C4-2B (cell line): ENCODE results near the gene ATAD3C.

ENCODE experiments used
- CTCF ChIP-seq: fragments of 450-650 bp; conservative IDR thresholded peaks from 2 replicates; pipeline ENCODE4 v1.5.1; 2017; ENCODE audit warnings: mild to moderate bottlenecking
- ZFX ChIP-seq: fragments of 450-650 bp; IDR thresholded peaks from 2 replicates; pipeline ENCODE4 v1.6.1; 2017

DNA sequence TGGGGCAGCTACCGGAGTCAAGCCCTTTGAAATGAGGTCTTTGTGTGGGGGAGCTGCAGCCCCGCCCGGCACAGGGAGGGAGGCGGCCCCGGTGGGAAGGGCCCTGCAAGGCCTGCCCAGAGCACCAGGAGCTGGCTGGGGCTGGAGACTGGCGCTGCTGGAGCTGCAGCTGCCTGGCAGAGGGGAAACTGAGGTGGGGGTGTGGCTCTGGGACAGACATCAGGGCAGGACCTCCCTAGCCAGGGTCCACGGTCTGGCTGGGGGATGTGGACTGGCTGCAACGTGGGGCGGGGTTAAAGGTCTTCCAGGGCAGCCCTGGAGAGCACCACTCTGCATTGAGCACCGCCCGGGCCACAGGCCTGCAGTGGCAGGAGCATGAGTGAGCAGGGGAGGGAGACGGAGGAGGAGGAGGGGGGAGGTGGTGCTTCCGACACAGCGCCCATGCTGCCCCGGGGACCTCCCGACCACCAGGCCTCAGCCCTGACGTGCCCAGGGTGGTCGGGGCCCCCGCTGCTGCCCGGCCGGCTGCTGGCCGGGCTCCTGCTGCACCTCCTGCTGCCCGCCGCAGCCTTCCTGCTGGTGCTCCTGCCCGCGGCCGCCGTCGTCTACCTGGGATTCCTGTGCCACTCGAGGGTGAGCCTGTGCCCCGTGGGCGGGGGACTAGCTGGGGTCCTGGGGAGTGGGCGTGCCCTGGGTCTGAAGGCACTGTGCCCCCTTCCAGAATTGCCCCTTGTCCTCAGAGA is 23.6 kb upstream of the ATAD3C start:
- TF ChIP-seq CTCF, result no peak
- TF ChIP-seq ZFX, result no peak
